Glomerular visceral epithelial cell (primary cell): Measurements from ENCODE around the gene PNKD.
"Not testable (repeated sequence)": the region's sequence is repeated elsewhere in the genome, so short reads cannot be mapped to it uniquely, and the experiment has no call there.

Experiments used
- DNase-seq: peaks from one replicate; pipeline ENCODE4 v3.0.0-alpha.2; 2016; ENCODE audit errors: extremely low spot score

PNKD gene

DNA sequence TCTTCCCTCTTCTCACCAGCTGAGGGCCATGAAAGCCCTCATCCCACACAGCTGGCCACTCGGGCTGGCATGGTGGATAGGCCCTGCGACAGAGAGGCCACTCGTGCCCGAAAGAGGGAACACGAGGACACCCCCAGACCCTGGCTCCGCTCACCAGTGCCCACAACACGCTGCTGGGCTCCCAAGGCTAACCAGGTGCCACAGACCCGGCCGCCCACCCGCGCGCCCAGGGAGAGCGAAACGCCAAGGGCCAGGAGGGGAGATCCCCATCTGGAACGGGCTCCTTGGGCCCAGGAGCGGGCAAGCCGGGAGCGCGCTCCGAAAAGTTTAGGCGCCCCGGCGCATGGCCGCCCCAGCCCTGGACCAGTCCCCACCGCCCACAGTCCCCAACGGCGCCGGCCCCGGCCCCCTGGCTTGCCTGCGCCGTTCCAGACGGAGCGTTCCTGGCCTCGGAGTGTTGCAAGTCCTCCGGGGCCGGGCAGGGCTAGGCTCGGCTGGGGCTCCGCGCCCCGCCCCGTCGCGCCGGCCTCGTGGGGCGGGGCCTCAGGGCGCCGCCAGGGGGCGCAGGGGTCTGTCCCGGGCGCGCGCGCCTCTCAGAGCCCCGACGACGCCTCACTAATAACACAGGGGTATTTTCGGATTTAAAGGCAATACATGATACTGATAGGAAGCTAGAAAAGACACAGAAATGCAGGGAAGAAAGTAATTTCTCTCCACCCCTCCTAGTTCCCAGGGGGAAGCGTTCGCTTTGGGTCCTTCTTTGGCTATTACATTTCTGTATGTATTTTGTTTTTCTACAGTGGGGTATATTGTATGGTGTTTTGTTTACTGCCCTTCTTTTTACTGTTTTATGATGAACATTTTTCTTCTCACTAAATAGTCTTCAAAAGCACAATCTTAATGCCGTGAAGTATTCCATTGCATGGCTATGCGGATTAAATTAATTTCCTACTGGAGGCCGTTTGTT lies 22.0 kb downstream of the PNKD start, which contains the start of gene TMBIM1:
TSS of gene TMBIM1 (minus strand) at position 456 of the 967 bp plus-strand sequence. CDS start 10,362 bp downstream, outside the sequence.
- peak; percentile 80 for DNase-seq

DNA sequence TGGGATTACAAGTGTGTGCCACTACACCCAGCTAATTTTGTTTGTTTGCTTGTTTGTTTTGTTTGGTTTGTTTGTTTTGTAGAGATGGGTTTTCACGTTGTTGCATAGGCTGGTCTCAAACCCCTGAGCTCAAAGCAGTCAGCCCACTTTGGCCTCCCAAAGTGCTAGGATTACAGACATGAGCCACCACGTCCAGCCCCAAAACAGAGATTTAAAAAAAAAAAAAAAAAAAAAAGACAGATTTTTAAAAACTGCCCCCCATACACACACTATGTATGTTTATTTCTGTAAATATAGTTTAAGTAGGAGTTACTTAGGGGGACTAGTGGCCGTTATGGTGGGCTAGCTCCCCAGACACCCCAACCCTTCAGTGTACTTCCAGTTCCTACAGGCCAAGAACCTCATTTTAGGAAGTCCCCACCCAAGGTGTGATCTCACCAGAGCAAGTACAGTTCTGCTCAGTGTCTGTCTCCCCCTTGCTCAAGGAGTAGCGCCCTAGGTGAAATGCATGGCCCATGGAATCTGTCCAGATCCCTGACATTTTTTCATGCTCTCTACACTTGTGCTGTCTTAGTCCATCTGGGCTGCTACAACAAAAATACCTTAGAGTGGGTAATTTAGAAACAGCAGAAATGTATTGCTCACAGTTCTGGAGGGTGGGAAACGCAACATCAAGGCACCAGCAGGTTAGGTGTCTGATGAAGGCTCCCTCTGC lies 23.6 kb downstream of the PNKD start:
- DNase-seq: no peak

DNA sequence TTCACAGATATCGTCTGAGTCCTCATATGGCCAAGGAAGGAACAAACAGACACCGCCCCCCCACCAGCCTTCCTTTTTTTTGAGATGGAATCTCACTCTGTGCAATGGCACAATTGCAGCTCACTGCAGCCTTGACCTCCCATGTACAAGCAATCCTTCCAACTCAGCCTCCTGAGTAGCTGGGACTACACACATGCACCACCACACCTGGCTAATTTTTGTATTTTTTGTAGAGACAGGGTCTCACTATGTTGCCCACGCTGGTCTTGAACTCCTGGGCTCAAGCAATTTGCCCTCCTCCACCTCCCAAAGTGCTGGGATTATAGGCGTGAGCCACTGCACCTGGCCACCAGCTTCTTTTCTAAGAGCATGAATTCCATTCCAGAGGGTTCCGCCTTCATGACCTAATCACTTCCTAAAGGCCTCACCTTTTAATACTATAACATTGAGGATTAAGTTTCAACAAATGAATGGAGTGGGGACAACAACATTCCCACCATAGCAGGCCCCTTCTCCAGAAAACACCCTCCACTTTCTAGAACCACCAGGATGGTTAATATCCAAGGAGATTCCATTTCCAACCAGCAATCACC lies 24.2 kb downstream of the PNKD start:
- no peak for DNase-seq

DNA sequence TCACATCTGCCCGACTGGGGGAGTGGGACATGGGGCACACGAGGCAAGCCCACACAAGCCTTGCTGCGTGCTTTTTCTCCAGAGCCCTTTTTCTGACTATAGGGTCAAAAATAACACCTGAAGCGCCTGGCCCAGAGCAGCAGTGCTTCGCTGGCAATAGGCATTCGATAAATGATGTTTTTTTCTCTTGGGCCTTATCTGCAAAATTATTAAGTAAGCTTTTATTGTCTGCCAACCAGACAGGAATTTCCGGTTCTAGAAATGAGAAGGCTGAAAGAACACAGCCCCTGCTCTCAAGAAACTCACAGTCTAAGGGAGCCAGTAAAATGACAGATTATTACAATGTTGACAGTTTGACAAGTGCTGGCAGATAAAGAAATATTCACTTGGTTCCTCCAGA lies 24.7 kb downstream of the PNKD start:
- no peak for DNase-seq

DNA sequence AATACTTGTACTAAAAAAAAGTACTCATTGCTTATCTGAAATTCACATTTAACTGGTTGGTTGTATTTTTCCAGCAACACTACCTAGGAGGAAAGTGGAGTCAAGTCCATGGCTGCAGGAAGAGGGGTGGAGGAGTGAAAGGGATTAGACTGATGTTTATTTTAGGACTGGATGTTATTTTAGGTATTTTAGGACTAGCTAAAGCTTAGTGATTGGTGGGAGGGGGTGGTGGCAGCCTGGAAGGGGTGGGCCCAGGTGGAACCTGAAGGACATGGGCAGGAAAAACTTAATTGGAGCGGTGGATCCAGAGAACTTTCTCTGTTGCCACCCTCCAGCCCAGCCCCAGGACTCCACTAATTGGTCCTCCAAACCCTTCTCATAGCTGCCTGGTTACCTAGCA lies 25.9 kb downstream of the PNKD start:
- DNase-seq: no peak

DNA sequence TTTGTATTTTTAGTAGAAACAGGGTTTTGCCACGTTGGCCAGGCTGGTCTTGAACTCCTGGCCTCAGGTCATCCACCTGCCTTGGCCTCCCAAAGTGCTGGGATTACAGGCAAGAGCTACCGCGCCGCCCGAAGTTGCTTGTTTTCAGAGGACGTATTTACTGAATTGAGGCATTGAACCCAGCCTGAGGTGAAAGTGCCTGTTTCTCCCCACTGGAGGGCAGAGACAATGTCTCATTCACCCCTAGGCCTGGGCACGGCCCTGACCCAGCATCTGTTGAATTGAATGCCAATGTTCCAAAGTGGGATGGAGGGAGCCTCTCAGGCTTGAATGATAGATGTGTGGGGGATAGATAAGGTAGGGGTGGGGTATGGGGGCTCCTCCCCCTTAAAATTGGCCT lies 26.5 kb downstream of the PNKD start:
- DNase-seq: no peak

DNA sequence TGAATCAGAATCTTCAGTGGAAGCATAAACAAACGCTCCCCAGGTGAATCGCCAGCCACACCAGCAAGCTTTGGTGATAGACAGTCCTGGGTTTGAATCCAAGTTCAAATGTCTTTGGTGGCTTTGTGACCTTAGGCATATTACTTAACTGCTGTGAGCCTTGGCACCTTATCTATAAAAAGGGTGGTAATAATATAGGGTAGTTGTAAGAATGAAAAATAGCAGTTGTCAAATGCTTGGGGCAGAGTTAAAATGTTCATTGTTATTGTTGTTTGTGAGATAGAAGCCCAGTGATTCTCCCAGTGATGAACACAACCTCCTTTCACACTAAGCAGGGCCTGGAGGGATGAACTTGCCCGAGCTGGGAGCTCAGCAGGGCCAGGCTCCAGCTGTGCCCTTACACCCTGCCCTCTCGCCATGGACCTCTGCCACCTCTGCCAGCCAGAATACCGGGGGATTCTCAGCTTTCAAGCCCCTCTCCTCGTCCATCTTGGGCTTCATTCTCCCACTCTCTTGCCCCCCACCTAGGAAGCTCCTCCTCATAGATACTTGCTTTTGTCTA lies 28.1 kb downstream of the PNKD start:
- DNase-seq: no peak

DNA sequence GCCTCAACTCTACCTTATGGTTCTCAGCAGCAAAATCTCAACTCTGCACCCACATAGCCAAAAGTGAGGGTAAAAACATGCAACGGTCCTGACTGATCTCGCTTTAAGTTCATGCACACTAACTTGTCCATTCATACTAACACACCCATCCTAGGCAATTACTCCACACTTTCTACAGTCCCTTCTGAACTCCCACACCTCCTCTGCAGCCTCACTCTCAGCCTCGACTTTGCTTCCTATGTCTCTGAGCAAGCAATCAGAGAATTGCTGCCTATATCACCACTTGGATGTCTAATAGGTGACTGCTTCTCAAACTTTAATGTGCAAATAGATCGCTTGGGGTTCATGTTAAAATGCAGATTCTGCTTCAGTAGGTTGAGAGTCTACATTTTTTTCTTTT lies 29.8 kb downstream of the PNKD start:
- DNase-seq: no peak

DNA sequence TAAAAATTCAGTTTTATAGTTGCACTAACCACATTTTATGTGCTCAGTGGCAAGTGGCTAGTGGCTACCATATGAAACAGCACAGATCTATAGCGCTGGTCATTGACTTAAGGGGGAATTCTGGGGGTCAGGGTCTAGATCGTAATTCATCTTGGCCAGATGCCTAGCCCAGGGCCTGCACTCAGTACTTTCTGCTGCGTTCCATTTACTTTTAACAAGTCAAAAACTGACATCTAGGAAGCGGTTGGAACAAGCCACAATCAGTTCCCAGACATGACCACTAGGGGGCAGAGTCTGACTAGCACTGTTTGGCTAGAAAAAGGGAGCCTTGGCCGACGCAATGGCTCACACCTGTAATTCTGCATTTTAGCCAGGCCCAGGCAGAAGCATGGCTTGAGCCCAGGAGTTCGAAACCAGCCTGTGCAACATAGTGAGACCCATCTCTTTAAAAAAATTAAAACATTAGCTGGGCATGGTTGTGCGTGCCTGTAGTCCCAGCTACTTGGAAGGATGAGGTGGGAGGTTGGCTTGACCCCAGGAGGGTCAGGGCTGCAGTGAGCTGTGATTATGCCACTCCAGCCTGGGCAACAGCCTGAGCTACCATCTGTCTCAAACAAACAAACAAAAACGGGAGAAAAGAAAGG lies 31.0 kb downstream of the PNKD start:
- DNase-seq: peak; percentile 87

DNA sequence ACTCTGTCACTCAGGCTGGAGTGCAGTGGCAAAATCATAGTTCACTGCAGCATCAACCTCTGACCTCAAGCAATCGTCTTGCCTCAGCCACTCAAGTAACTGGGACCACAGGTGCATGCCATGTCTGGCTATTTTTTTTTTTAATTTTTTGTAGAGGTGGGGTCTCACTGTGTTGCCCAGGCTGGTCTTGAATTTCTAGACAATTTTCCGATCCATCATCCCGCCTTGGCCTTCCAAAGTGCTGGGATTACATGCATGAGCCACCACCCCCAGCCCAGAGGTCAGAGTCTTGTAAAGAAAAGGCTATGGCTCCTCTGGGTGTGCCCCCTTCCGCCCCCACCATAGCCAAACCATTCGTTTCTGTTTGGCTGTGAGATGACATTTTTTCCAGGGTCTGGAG lies 35.1 kb downstream of the PNKD start:
- no peak for DNase-seq

DNA sequence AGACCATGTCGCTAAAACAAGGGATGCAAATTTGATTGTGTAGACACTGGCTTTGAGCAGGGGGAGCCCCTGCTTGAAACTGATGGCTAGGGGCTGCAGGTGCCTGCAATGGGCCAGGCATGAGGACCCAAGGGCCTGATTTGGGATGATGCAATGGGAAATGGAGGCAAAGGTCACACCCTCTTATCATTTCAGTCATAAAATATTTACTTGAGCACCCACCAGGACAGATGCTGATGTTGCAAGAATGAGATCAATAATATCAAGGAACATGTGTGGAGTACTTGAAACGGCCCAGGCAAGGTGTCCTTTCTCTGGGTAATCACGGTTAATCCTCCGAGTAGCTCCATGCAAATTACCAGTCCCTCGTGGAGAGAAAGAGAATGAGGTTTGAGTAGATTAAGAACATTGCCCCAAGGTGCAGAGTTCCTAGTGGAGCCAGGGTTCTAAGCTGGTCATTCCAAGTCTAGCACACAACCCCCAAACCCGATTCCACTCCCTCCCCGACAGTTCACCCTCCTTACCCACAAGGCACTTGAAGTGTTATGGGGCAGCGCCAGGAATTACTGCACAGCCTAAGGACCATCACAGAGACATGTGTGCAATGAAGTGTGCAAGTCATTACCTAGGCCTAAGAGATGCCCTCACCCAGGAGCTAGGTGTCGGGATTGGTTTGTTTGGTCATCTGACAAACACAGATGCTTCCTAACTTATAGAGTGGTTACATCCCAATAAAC lies 36.0 kb downstream of the PNKD start:
- DNase-seq: no peak

DNA sequence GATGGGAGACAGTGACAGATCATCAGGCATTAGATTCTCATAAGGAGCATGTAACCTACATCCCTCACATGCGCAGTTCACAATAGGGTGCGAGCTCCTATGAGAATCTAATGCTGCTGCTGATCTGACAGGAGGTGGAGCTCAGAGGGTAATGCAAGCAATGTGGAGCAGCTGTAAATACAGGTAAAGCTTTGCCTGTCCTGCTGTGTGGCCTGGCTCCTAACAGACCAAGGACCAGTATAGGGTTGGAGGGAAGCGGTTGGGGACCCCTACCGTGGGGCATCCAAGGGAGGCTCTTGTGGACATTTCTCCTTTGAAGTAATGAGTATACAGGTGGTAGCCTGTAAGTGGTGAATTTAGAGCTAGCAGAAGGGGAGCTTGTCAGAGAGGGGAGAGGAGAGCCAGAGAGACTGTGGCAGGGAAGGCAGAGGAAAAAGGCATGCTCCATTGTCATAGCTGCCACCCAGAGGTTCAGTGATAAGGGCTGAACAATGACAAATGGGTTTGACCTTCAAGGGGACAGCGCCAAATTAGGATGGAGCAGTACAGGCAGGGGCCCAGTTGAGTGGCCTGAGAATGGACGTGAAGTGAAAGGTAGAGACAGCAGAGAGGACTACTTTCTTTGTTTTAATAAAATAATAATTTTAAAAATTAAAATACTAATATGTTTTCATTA lies 37.2 kb downstream of the PNKD start:
- no peak for DNase-seq

DNA sequence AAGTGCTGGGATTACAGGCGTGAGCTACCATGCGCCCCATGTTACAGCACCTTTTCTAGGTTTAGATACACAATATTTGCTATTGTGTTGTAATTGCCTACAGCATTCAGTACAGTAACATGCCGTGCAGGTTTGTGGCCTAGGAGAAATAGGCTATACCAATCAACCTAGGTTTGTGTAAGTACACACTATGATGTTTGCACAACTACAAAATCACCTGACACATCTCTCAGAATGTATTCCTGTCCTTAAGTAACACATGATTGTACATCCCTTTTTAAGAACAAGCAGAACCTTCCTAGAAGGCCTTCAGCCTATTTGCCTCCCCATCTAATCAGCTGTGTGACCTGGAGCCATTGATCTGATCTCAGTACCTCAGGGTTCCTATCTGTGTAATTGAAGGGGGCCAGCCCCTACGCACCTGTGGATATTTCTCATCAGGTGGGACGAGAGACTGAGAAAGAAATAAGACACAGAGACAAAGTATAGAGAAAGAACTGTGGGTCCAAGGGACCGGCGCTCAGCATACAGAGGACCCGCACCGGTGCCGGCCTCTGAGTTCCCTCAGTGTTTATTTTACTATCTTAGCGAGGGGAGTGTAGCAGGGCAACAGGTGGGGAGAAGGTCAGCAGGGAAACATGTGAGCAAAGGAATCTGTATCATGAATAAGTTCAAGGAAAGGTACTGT lies 40.7 kb downstream of the PNKD start:
- no peak for DNase-seq

DNA sequence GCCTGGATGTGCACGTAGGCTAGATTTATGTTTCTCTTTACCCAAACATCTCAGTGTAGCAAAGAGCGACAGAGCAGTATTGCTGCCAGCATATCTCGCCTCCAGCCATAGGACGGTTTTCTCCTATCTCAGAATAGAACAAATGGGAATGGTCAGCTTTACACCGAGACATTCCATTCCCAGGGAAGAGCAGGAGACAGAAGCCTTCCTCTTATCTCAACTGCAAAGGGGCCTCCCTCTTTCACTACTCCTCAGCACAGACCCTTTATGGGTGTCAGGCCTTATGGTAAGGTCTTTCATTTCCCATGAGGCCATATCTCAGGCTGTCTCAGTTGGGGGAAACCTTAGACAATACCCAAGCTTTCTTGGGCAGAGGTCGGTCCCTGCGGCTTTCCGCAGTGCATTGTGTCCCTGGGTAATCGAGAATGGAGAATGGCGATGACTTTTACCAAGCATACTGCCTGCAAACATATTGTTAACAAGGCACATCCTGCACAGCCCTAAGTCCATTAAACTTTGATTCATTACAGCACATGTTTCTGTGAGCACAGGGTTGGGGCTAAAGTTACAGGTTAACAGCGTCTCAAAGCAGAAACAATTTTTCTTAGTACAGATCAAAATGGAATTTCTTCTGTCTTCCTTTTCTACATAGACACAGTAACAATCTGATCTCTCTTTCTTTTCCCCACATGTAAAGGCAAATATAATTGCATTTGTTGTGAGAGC lies 41.4 kb downstream of the PNKD start:
- not testable (repeated sequence) for DNase-seq

DNA sequence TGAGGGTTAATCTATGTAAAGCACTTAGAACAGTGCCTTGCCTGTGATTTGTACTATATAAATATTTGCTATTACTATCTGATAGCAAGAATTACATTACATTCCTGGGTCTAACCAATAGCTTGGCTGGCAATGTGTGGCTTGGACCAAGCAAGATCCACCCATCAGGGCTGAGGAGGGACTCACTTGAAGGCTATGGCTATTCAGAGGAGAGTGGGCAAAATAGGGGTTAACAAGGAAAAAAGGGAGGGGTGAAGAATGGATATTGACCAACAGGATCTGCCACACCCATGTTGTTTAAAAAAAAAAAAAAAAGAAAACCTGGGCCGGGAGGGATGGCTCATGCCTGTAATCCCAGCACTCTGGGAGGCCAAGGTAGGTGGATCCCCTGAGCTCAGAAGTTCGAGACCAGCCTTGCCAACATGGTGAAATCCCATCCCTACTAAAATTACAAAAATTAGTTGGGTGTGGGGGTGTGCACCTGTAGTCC lies 42.0 kb downstream of the PNKD start:
- no peak for DNase-seq

DNA sequence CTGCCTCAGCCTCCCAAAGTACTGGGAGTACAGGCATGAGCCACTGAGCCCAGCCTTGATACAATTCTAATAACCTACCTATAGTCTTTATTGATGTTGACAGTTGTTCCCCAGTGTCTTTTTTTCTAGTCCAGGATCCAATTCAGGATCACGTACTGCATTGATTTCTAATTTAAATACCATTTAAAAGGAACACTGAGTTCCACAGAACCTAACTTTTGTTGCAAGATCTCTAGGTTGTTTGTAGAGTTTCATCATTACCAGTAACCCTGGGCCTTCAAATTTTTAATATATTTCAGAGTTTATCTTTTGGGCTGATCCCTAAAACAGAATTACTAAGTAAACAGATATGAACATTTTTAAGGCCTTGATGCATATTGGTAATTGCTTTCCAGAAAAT lies 43.0 kb downstream of the PNKD start:
- no peak for DNase-seq

DNA sequence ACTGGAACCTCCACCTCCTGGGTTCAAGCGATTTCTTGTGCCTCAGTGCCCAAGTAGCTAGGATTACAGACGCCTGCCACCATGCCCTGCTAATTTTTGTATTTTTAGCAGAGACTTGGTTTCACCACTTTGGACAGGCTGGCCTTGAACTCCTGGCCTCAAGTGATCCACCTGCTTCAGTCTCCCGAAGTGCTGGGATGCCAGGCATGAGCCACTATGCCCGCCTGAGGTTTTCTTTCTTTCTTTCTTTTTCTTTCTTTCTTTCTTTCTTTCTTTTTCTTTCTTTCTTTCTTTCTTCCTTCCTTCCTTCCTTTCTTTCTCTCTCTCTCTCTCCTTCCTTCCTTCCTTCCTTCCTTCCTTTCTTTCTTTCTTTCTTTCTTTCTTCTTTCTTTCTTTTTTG lies 44.4 kb downstream of the PNKD start:
- not testable (repeated sequence) for DNase-seq

DNA sequence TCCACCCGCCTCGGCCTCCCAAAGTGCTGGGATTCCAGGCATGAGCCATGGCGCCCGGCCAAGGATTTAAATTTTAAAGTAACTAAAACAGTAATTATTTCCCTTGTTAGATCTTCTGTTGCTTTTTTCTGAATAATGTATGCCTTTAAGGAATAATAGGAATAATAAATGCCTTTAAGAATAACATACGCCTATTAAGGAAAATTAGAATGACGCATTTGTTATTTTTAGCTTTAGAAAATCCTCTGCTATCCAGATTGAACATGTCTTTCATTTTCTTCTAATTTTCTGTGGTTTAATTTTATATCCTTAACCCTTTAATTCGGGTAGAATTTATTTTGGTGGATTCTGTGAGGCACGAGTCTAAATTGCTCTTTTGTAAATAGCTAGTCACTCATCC lies 45.1 kb downstream of the PNKD start:
- DNase-seq: no peak

DNA sequence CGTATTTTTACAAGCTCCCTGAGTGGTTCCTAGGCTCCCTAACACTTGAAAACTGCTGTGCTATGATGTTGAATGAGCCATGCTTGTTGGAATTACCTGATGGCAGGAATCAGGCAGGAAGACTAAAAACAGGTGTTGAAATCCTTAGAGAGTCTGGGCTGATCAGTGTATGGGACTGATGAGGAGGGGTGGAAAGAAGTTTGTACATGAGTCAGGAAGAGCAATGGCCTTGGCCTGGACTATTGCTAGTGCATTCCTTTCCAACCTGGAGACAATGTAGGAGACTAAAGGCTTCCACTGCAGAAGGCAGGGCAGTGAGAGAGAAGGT lies 46.9 kb downstream of the PNKD start:
- DNase-seq: no peak
